CD1c-positive myeloid dendritic cell (primary cell): Measurements from ENCODE around the gene ODR4.
"Not testable (repeated sequence)": the region's sequence is repeated elsewhere in the genome, so short reads cannot be mapped to it uniquely, and the experiment has no call there.

Source experiments
- DNase-seq: peaks from one replicate; pipeline ENCODE4 v3.0.0-alpha.2; 2016; ENCODE audit errors: extremely low spot score

The ODR4 gene

DNA sequence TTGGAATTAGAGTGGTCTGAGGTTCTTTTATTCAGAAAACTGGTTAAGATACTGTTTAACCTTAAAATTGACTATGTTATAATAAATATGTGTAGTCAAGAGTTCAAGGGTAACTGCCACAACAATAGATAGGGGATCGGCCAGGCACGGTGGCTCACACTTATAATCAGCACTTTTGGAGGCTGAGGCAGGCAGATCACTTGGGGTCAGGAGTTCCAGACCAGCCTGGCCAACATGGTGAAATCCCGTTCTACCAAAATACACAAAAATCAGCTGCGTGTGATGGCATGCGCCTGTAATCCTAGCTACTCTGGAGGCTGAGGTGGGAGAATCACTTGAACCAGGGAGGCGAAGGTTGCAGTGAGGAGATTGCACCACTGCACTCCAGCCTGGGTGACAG is 45.8 kb downstream of the ODR4 start:
- DNase-seq: no peak

- DNase-seq: no peak
Measured at GRCh38 chr1:186424539-186424938, 48.9 kb downstream of the ODR4 start.

GRCh38 chr1:186426118-186426517 is 50.5 kb downstream of the ODR4 start:
- DNase-seq: no peak

DNA sequence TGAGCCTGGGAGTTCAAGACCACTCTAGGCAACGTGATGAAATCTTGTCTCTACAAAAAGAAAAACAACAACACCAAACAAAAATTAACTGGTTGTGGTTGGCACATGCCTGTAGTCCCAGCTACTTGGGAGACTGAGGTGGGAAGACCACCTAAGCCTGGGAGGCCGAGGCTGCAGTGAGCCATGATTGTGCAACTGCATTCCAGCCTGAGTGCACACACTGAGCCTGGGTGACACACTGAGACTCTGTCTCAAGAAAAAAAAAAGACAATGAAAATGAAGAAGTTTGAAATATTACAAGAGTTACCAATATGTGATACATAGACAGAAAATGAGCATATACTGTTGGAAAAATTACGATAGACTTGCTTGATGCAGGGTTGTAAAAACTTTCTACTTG is 53.4 kb downstream of the ODR4 start:
- no peak for DNase-seq

- no peak for DNase-seq
Measured at GRCh38 chr1:186435336-186435735, 59.7 kb downstream of the ODR4 start.

DNA sequence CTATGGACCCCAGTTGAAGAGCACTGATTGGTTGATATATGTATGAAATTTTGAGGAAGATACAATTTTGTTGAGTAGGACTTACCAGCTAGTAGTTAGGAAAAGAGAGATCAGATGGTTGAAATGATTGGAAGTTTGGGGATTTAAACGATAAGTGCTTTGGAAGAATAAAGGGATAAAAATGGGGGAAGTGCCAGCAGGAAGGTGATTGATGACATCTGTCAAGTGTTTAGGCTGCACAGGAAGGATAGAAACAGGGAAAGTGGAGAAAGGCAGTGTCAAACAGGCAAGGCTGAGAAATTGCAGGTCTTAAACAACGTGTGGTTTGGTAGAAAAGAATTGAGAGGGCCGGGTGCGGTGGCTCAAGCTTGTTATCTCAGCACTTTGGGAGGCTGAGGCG is 62.9 kb downstream of the ODR4 start:
- DNase-seq: no peak

DNA sequence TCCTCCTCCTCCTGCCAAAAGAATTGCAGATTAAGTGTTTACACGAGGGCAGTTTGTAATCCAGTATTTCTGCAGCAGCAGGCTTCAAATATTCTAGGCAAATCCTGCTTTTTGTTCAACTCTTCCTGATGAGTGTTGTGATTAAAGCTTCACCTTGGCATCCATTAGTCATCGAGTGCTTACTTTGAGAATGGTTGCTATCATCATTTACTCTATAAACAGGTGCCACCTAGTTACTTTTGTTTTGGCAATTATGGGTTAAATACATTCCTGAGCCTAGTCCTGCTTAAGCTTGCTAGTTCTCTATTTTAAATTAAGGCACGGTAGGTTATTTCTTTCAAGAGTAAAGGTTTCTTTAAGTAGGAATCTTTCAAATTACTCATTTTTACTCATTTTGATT is 64.9 kb downstream of the ODR4 start:
- DNase-seq: no peak

GRCh38 chr1:186442651-186443375 is 67.2 kb downstream of the ODR4 start:
- no peak for DNase-seq

DNA sequence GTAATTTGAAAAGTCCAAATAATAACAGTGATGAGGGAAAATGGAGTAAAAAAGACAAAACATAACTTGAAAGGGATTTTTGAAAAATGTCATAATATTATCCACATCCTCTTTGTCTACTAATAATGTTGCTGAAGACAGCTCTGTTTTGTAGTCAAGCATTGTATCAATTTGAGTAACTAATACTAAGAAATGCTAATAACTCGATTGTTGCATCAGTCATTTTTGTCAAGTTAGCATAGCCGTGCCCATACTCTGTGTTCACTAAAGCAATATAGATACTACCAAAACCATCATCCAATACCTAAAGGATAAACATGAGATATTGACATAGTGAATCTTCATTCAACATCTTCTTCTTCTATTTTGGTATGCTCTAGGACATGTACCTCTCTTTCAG is 68.0 kb downstream of the ODR4 start:
- no peak for DNase-seq

GRCh38 chr1:186446152-186446551 is 70.5 kb downstream of the ODR4 start:
- no peak for DNase-seq

DNA sequence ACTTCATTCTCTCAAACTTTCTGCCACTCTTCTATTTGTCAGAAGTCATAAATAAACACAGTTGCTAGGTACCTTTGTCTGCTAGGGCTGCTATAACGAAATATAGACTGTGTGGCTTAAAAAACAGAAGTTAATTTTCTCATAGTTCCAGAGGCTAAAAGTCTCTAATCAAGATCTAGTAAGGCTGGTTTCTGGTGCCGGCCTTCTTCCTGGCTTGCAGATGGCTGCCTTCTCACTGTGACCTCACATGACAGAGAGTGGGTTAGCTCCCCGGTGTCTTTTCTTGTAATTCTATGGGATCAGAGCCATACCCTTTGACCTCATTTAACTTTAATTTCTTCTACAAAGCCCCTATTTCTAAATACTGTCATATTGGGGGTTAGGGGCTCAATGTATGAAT is 79.3 kb downstream of the ODR4 start:
- DNase-seq: peak; percentile 4

DNA sequence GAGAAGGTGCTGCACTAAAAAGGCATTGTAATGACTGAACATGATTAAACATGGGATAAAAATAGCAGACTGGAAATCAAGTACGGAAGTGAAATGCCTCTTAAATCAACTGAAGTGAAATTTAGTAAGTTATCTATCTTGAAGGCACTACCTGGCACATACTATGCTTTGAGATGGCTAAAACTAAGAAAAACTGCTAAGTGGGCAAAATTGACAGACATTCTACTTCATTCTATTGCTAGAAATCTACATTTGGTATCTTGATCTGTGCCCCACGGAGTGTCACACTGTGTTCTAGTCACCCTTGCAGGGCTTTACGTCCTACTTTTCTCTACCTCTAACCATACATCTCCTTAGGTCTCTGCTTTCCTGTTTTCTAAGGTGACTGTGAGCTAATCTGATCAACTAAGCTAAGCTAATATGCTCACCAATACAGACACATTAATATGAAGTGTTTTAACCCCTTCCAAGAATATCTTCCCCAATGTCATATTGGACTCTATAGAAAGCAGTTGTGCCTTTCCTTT is 81.2 kb downstream of the ODR4 start:
- no peak for DNase-seq

- DNase-seq: not testable (repeated sequence)
Measured at GRCh38 chr1:186459161-186459560, 83.5 kb downstream of the ODR4 start.

- DNase-seq: no peak
Measured at GRCh38 chr1:186461014-186461413, 85.4 kb downstream of the ODR4 start, which contains the start of gene PDC. Gene PDC, minus strand, starts transcription at chr1:186461114. Its CDS starts 11,655 bp downstream, at chr1:186449459.

- DNase-seq: no peak
Measured at GRCh38 chr1:186463511-186463910, 87.9 kb downstream of the ODR4 start.

GRCh38 chr1:186463926-186464325 is 88.3 kb downstream of the ODR4 start:
- no peak for DNase-seq

GRCh38 chr1:186465491-186465890 is 89.9 kb downstream of the ODR4 start:
- DNase-seq: not testable (repeated sequence)

DNA sequence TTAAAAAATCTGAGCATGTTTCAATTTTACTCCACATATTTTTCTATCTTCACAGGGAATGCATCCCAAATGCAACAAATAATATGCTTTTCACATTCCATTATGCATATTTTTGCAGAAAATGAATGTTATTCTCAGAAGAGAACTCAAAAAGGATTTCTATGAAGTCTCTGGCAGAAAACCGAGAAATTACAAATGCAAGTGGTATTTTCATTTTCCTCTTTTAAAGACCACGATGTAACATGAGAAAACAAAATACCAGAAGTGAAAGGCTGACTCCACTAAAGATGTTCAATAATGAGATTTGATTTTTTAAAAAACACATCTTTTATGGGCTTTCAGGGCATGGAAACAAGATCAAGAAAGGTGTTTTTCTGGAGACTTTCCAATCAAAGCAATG is 90.3 kb downstream of the ODR4 start:
- no peak for DNase-seq
